ENCODE data around the gene SNX15.

SNX15 gene

DNA sequence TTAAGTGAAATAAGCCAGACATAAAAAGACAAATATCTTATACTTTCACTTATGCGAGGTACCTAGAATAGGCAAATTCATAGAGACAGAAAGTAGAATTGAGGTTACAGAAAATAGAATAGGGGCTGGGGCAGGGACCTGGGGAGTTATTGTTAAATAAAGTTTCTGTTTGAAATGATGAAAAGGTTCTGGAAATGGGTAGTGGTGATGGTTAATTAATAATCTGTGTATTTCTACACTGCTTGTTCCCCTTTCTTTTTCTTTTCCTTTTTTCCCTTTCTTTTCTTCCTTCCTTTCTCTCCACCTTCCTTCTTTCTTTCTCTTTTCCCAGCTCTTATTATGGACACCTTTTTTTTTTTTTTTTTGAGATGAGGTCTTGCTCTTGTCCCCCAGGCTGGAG, 28.3 kb downstream of the SNX15 start:
- no peak for TF ChIP-seq POLR2AphosphoS5 (IDR thresholded peaks at IDR 0.05; ENCODE audit: low read depth, low read length)
- TF ChIP-seq, protein P1, sequence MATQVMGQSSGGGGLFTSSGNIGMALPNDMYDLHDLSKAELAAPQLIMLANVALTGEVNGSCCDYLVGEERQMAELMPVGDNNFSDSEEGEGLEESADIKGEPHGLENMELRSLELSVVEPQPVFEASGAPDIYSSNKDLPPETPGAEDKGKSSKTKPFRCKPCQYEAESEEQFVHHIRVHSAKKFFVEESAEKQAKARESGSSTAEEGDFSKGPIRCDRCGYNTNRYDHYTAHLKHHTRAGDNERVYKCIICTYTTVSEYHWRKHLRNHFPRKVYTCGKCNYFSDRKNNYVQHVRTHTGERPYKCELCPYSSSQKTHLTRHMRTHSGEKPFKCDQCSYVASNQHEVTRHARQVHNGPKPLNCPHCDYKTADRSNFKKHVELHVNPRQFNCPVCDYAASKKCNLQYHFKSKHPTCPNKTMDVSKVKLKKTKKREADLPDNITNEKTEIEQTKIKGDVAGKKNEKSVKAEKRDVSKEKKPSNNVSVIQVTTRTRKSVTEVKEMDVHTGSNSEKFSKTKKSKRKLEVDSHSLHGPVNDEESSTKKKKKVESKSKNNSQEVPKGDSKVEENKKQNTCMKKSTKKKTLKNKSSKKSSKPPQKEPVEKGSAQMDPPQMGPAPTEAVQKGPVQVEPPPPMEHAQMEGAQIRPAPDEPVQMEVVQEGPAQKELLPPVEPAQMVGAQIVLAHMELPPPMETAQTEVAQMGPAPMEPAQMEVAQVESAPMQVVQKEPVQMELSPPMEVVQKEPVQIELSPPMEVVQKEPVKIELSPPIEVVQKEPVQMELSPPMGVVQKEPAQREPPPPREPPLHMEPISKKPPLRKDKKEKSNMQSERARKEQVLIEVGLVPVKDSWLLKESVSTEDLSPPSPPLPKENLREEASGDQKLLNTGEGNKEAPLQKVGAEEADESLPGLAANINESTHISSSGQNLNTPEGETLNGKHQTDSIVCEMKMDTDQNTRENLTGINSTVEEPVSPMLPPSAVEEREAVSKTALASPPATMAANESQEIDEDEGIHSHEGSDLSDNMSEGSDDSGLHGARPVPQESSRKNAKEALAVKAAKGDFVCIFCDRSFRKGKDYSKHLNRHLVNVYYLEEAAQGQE (IDR thresholded peaks at IDR 0.05; ENCODE audit: insufficient read depth in 1 of 2, low read depth in 2 of 2, low read length in 2 of 2): no peak
- TF ChIP-seq FOXP2 (optimal IDR thresholded peaks at IDR 0.05; ENCODE audit: borderline replicate concordance, extremely low read depth, extremely low read length, insufficient read depth): no peak
- TF ChIP-seq SIN3A (IDR thresholded peaks at IDR 0.05; ENCODE audit: borderline replicate concordance, insufficient read depth, low read length): no peak
- no peak for TF ChIP-seq TAF1 (IDR thresholded peaks at IDR 0.05; ENCODE audit: borderline replicate concordance, insufficient read depth, low read length)

DNA sequence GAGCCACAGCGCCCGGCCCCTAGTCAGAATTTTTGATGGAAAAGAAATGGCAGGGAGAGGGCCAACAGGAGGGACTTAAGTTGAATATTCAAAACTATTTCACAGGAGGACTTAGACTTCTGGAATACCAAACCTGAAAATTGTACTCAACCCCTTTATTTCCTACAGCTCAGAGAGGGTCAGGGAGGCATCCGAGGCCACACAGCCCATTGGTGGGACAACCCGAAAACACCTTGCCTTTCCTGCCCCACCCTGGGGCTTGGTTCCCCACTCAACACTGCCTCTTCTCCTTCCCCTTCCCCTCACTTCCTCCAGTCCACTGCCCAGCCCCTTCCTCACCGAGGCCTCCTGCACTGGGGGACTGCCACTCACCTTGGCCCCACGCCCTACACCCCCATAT, 29.8 kb downstream of the SNX15 start:
- TF ChIP-seq TAF1 (IDR thresholded peaks at IDR 0.05; ENCODE audit: borderline replicate concordance, insufficient read depth, low read length): no peak
- TF ChIP-seq SIN3A (IDR thresholded peaks at IDR 0.05; ENCODE audit: borderline replicate concordance, insufficient read depth, low read length): no peak
- TF ChIP-seq FOXP2 (optimal IDR thresholded peaks at IDR 0.05; ENCODE audit: borderline replicate concordance, extremely low read depth, extremely low read length, insufficient read depth): no peak
- TF ChIP-seq POLR2AphosphoS5 (IDR thresholded peaks at IDR 0.05; ENCODE audit: low read depth, low read length): no peak
- TF ChIP-seq, protein P1 (IDR thresholded peaks at IDR 0.05; ENCODE audit: insufficient read depth in 1 of 2, low read depth in 2 of 2, low read length in 2 of 2): no peak

DNA sequence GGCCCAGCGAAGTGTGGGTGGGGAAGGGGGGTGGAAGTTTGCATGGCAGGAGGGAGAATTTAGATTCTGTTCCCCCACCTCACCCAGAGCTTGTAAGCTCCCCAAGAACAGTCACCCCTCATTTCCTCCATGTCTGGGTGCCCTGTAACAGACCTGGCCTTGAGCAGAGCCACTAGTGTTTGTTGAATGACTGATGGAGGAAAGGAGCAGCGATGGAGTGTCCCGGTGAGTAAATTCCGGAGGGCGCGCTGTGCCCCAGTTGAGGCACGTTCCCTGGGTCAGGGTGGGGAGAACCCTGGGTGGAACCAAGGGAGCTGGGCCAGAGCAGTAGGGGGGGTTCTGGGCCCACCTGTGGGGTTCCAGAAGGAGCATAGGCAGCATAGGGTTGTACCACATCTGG, 30.3 kb downstream of the SNX15 start:
- TF ChIP-seq TAF1 (IDR thresholded peaks at IDR 0.05; ENCODE audit: borderline replicate concordance, insufficient read depth, low read length) (no peak), FOXP2 (optimal IDR thresholded peaks at IDR 0.05; ENCODE audit: borderline replicate concordance, extremely low read depth, extremely low read length, insufficient read depth) (no peak), POLR2AphosphoS5 (IDR thresholded peaks at IDR 0.05; ENCODE audit: low read depth, low read length) (no peak)
- TF ChIP-seq, protein P1 (IDR thresholded peaks at IDR 0.05; ENCODE audit: insufficient read depth in 1 of 2, low read depth in 2 of 2, low read length in 2 of 2): no peak

DNA sequence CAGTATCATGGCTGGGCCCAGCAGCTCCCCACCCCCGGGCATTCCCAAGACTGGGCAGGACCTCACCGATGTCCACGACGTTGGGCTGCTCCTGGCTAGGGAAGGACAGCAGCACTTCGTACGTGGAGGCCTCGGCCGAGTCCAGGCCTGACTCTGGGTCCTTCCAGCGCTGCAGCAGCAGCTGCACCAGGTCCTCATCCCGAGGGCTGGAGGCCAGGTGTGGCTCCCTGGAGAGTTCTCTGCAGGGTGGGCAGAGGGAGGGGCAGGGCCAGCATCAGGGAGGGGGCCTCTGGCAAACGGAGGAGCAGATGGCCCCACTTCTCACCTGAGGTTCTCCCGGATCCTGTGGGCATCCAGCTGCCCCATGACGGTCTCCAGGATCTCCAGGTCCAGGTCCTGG, 30.8 kb downstream of the SNX15 start:
- TF ChIP-seq FOXP2 (optimal IDR thresholded peaks at IDR 0.05; ENCODE audit: borderline replicate concordance, extremely low read depth, extremely low read length, insufficient read depth) (no peak), POLR2AphosphoS5 (IDR thresholded peaks at IDR 0.05; ENCODE audit: low read depth, low read length) (no peak), TAF1 (IDR thresholded peaks at IDR 0.05; ENCODE audit: borderline replicate concordance, insufficient read depth, low read length) (no peak), SIN3A (IDR thresholded peaks at IDR 0.05; ENCODE audit: borderline replicate concordance, insufficient read depth, low read length) (no peak)
- TF ChIP-seq, protein P1 (IDR thresholded peaks at IDR 0.05; ENCODE audit: insufficient read depth in 1 of 2, low read depth in 2 of 2, low read length in 2 of 2): no peak

Measured in PFSK-1 (cell line).